ENCODE data around the gene HMCN2. TPM values are rescaled to one million over a fixed set of nuclear protein-coding genes. Genes with fewer than 3 reads are reported as not detected.

The HMCN2 gene
- total RNA-seq, 1 donor from 2014 or later: 9.3 TPM

- H3K4me1 Mint-ChIP-seq (ENCODE audit: low read depth, unreplicated experiment): peaks cover 4% of the 10 kb centered on the region
- H3K9me3 Mint-ChIP-seq (ENCODE audit: unreplicated experiment): peaks cover 10% of the 10 kb centered on the region
- no peak for DNase-seq
- H3K36me3 Mint-ChIP-seq (ENCODE audit: unreplicated experiment): peaks cover 16% of the 10 kb centered on the region
- TF ChIP-seq, protein P1, sequence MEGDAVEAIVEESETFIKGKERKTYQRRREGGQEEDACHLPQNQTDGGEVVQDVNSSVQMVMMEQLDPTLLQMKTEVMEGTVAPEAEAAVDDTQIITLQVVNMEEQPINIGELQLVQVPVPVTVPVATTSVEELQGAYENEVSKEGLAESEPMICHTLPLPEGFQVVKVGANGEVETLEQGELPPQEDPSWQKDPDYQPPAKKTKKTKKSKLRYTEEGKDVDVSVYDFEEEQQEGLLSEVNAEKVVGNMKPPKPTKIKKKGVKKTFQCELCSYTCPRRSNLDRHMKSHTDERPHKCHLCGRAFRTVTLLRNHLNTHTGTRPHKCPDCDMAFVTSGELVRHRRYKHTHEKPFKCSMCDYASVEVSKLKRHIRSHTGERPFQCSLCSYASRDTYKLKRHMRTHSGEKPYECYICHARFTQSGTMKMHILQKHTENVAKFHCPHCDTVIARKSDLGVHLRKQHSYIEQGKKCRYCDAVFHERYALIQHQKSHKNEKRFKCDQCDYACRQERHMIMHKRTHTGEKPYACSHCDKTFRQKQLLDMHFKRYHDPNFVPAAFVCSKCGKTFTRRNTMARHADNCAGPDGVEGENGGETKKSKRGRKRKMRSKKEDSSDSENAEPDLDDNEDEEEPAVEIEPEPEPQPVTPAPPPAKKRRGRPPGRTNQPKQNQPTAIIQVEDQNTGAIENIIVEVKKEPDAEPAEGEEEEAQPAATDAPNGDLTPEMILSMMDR (IDR thresholded peaks at IDR 0.05; ENCODE audit: partially characterized antibody, unreplicated experiment): no peak
- H3K4me3 Mint-ChIP-seq (ENCODE audit: unreplicated experiment): no peak overlapping the region
- peaks cover 9% of the 10 kb centered on the region for H3K27me3 Mint-ChIP-seq (ENCODE audit: unreplicated experiment)
- H3K27ac Mint-ChIP-seq (ENCODE audit: unreplicated experiment): no peak overlapping the region
These were observed 90.5 kb downstream of the HMCN2 start for GRCh38 chr9:130356033-130356432.

GRCh38 chr9:130356877-130357584 is 91.5 kb downstream of the HMCN2 start:
- Mint-ChIP-seq H3K27me3 (ENCODE audit: unreplicated experiment) (peaks cover 9% of the 10 kb centered on the region), H3K9me3 (ENCODE audit: unreplicated experiment) (peaks cover 10% of the 10 kb centered on the region), H3K4me3 (ENCODE audit: unreplicated experiment) (no peak overlapping the region), H3K36me3 (ENCODE audit: unreplicated experiment) (peaks cover 17% of the 10 kb centered on the region), H3K4me1 (ENCODE audit: low read depth, unreplicated experiment) (peaks cover 4% of the 10 kb centered on the region), H3K27ac (ENCODE audit: unreplicated experiment) (no peak overlapping the region)
- DNase-seq: no peak
- TF ChIP-seq, protein P1 (IDR thresholded peaks at IDR 0.05; ENCODE audit: partially characterized antibody, unreplicated experiment): no peak

DNA sequence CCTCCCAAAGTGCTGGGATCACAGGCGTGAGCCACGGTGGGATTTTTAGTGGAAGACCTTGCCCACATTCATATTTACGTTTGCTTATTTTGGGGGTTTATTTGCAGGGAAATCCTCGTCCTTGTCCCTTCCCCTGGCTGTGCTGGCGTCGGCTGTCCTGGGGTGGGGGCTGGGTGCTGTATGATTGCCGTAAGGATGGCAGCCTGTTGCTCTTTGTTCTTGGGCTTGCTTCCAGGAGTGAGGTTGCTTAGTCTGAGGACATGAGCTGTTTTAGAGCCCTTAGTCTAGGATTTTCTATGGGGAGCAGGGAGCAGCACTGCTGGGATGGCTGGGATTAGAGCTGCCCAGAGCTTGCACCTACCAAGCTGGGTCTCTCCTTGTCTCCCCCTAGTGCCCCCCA is 93.4 kb downstream of the HMCN2 start:
- H3K27ac Mint-ChIP-seq (ENCODE audit: unreplicated experiment): no peak overlapping the region
- H3K9me3 Mint-ChIP-seq (ENCODE audit: unreplicated experiment): peaks cover 11% of the 10 kb centered on the region
- H3K36me3 Mint-ChIP-seq (ENCODE audit: unreplicated experiment): peaks cover 17% of the 10 kb centered on the region
- peaks cover 9% of the 10 kb centered on the region for H3K27me3 Mint-ChIP-seq (ENCODE audit: unreplicated experiment)
- TF ChIP-seq, protein P1 (IDR thresholded peaks at IDR 0.05; ENCODE audit: partially characterized antibody, unreplicated experiment): no peak
- no peaks in the 10 kb centered on the region for H3K4me1 Mint-ChIP-seq (ENCODE audit: low read depth, unreplicated experiment)
- H3K4me3 Mint-ChIP-seq (ENCODE audit: unreplicated experiment): no peak overlapping the region
- no peak for DNase-seq

DNA sequence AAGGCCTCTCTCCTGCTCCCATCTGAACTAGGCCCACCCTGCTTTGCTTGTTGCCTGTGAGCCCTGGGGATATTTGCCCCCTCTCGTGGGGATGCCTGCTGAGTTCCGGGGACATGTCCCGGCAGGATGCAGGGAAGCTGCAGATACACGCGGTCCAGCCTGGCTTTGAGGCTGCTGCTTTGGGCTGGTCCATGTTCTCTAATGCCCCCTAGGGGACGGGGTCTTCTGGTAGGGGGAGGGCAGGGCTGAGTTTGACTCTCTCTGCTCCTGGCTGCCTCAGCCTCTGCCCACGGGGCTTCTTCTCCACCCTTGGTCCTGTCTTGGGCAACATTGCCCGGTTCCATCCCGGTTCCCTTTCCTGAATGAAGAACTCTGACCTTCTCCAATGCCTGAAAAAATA is 94.3 kb downstream of the HMCN2 start:
- H3K36me3 Mint-ChIP-seq (ENCODE audit: unreplicated experiment): peaks cover 17% of the 10 kb centered on the region
- H3K27me3 Mint-ChIP-seq (ENCODE audit: unreplicated experiment): peaks cover 9% of the 10 kb centered on the region
- DNase-seq: no peak
- H3K4me1 Mint-ChIP-seq (ENCODE audit: low read depth, unreplicated experiment): no peaks in the 10 kb centered on the region
- peaks cover 11% of the 10 kb centered on the region for H3K9me3 Mint-ChIP-seq (ENCODE audit: unreplicated experiment)
- H3K27ac Mint-ChIP-seq (ENCODE audit: unreplicated experiment): no peak overlapping the region
- no peak overlapping the region for H3K4me3 Mint-ChIP-seq (ENCODE audit: unreplicated experiment)
- TF ChIP-seq, protein P1 (IDR thresholded peaks at IDR 0.05; ENCODE audit: partially characterized antibody, unreplicated experiment): no peak

- Mint-ChIP-seq H3K9me3 (ENCODE audit: unreplicated experiment) (peaks cover 11% of the 10 kb centered on the region), H3K4me1 (ENCODE audit: low read depth, unreplicated experiment) (no peaks in the 10 kb centered on the region), H3K4me3 (ENCODE audit: unreplicated experiment) (no peak overlapping the region), H3K36me3 (ENCODE audit: unreplicated experiment) (peaks cover 17% of the 10 kb centered on the region), H3K27me3 (ENCODE audit: unreplicated experiment) (peaks cover 9% of the 10 kb centered on the region), H3K27ac (ENCODE audit: unreplicated experiment) (peak overlapping the region; percentile 15)
- DNase-seq: no peak
- TF ChIP-seq, protein P1 (IDR thresholded peaks at IDR 0.05; ENCODE audit: partially characterized antibody, unreplicated experiment): no peak
These were observed 95.1 kb downstream of the HMCN2 start for GRCh38 chr9:130360672-130361071.

Data from glutamatergic neuron (in vitro differentiated cells).